ENCODE results near the gene SLC50A1.
A peak's percentile ranks its signal among the peaks of the same experiment; 100 is the strongest.

The SLC50A1 gene

DNA sequence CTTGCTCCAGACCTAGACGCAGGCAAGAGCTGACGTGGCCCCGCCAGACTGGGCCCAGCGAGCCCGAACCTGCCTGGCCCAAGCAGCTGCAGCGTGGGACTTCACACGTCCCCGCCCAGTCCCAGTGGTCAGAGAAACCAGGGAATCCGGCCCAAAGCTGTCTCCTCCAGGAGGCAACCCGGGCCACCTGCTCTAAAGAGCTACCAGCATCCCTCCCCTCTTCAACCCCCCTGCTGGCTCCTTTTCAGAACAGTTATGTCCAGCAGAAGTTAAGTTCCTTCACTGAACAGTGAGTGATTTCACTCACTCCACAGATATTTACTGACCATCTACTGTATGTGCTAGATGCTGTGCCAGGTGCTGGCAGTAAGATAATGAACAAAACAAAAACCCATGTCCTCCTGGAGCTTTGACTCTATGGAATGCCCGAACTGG lies 10.1 kb upstream of the SLC50A1 start:
- H3K4me1 Mint-ChIP-seq, result peaks cover 64% of the 10 kb centered on the region
- no peaks in the 10 kb centered on the region for H3K36me3 Mint-ChIP-seq (ENCODE audit: low read depth)
- no peaks in the 10 kb centered on the region for H3K9me3 Mint-ChIP-seq
- peak overlapping the region; percentile 68 for H3K4me3 Mint-ChIP-seq
- TF ChIP-seq, protein P1, sequence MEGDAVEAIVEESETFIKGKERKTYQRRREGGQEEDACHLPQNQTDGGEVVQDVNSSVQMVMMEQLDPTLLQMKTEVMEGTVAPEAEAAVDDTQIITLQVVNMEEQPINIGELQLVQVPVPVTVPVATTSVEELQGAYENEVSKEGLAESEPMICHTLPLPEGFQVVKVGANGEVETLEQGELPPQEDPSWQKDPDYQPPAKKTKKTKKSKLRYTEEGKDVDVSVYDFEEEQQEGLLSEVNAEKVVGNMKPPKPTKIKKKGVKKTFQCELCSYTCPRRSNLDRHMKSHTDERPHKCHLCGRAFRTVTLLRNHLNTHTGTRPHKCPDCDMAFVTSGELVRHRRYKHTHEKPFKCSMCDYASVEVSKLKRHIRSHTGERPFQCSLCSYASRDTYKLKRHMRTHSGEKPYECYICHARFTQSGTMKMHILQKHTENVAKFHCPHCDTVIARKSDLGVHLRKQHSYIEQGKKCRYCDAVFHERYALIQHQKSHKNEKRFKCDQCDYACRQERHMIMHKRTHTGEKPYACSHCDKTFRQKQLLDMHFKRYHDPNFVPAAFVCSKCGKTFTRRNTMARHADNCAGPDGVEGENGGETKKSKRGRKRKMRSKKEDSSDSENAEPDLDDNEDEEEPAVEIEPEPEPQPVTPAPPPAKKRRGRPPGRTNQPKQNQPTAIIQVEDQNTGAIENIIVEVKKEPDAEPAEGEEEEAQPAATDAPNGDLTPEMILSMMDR (IDR thresholded peaks at IDR 0.05), result no peak
- DNase-seq, result no peak
- peaks cover 39% of the 10 kb centered on the region for H3K27me3 Mint-ChIP-seq (ENCODE audit: low read depth, poor library complexity)
- H3K27ac Mint-ChIP-seq, result no peak overlapping the region

DNA sequence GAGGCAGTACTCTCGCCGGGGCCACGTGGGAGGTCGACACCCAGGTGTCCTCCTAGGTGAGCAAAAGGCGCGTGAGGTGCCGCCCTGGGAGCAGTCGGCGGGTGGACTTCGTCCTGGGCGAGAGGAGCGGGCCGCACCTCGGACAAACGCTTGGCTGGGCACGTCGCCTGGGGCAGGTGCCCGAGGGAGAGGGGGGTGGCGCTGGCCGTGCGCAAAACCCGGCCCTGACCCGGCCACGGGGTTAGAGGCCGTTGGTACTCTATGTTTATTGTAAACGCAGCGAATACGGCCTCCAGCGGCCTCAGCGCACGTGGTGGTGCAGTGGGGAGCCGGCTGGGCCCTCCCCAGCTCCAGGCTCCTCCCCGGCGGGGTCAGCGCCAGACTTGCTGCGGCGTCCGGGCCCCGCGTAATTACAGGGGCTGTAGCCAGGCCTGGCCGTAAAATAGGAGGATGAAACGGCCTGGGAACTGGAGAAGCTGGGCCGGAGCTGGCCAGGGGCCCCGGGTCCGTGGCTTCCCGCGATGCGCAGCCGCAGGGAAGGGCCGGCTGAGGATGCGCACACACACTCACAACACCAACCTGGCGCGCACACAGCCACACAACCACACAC lies 9.6 kb upstream of the SLC50A1 start:
- Mint-ChIP-seq H3K9me3 (no peaks in the 10 kb centered on the region), H3K27me3 (ENCODE audit: low read depth, poor library complexity) (peaks cover 37% of the 10 kb centered on the region), H3K4me3 (peak overlapping the region; percentile 85), H3K36me3 (ENCODE audit: low read depth) (peaks cover 4% of the 10 kb centered on the region), H3K4me1 (peaks cover 70% of the 10 kb centered on the region), H3K27ac (no peak overlapping the region)
- DNase-seq, result peak; percentile 64
- TF ChIP-seq, protein P1 (IDR thresholded peaks at IDR 0.05), result no peak

DNA sequence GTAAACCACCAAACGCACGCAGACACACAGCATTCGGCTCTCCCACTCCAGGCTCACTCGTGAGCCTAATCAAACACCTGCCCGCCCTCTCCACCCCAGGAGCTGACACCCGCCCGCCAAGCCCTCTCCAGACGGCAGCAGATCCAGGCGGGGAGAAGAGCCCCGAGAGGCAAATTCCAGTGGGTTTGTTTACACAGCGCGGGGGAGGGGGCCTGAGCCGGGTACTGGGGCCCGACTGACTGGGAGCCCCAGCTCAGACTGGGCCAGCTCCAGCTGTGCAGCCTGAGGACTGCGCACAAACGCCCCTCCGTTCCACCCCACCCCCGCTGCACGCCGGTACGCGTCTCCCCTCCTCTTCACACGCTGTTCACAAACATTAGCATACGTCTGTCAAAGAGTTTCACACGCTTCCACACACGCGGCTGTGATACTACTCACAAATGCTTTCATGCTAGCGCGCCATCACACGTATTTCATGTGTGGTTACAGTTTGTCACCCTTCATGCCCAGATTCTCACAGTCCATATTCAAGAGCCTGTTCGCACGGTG lies 9.0 kb upstream of the SLC50A1 start:
- peak; percentile 61 for DNase-seq
- Mint-ChIP-seq H3K27ac (peak overlapping the region; percentile 91), H3K27me3 (ENCODE audit: low read depth, poor library complexity) (peaks cover 35% of the 10 kb centered on the region)

DNA sequence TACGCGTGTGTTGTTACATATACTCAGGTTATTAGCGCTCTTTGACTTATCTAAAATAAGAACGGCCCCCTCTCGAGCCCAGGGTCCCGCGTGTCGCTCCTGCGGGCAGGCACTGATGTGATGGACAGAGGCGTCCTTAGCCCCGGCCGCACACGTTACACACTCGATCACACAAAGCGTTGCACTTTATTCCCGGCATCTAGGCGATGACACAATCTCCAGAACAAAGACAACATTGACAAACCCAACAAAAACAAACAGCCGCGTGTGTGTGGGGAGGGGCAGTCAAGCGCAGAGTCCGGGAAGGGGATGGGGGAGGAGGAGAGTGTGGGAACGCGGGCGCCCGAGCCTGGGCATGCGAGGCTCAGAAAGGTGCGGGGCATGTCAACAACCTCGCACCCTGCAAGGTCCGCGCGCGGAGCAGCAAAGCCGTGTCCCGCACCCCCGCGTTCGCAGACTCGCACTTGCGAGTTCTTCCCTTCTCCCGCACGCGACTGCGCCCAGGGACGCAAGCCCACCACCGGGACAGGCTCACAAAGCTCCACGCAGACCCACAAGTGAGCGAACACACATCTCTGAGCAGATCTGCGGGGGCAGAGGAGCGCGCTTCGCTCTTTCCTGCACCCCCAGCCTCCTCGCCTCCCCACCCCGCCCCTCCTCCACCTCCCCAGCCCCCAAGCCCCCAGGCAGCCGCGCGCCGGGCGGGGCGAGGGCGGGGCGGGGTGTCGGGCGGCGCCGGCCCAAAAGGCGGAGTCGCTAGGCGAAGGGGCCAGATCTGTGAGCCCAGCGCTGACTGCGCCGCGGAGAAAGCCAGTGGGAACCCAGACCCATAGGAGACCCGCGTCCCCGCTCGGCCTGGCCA lies 8.3 kb upstream of the SLC50A1 start, which contains the start of gene EFNA1:
TSS of gene EFNA1 (plus strand) at position 772 of the 862 bp plus-strand sequence. CDS start 102 bp downstream, outside the sequence.
- peak; percentile 76 for DNase-seq
- TF ChIP-seq, protein P1 (IDR thresholded peaks at IDR 0.05), result no peak
- Mint-ChIP-seq H3K36me3 (ENCODE audit: low read depth) (peaks cover 15% of the 10 kb centered on the region), H3K4me3 (peak within 1 kb of the TSS; percentile 93), H3K9me3 (no peaks in the 10 kb centered on the region), H3K27me3 (ENCODE audit: low read depth, poor library complexity) (peaks cover 33% of the 10 kb centered on the region), H3K4me1 (peaks cover 79% of the 10 kb centered on the region), H3K27ac (peak within 1 kb of the TSS; percentile 91)

More for the DNA sequence above, 9.0 kb upstream of the SLC50A1 start:
- H3K4me1 Mint-ChIP-seq, result peaks cover 75% of the 10 kb centered on the region
- TF ChIP-seq, protein P1 (IDR thresholded peaks at IDR 0.05), result no peak
- peak overlapping the region; percentile 85 for H3K4me3 Mint-ChIP-seq
- no peaks in the 10 kb centered on the region for H3K9me3 Mint-ChIP-seq
- H3K36me3 Mint-ChIP-seq (ENCODE audit: low read depth), result peaks cover 10% of the 10 kb centered on the region

DNA sequence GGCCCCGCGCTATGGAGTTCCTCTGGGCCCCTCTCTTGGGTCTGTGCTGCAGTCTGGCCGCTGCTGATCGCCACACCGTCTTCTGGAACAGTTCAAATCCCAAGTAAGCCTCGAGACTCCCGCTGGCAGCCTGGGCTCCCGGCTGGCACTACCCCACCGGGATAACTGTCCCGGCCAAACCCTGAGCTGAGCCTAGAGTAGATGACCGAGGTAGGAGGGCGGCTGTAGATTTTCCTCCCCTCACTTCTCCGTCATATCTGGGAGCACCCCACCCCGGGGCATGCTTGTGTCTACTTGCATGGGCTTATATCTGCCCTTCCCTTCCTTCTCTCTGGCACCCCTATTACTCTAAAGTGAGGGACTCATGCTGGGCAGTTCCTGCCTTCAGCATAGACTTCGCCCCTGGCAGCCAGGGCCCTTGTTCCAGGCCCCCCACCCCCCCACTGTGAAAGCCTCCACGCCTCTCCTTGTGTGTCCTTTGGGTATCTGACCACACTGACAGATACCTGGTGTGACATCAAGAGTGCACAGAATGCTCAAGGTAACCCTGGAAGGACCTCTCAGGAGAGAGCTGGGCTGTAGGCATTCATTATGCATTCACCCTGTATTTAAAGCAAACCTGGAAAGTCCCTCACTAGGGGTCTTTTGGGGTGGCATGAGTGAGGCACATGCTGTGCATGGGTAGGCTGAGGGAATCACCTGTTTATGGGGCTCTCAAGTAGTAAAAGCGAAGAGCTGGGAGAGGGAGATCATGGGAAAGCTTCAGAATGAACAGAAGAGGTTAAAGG lies 7.5 kb upstream of the SLC50A1 start:
- Mint-ChIP-seq H3K9me3 (no peaks in the 10 kb centered on the region), H3K27ac (peak overlapping the region; percentile 17), H3K36me3 (ENCODE audit: low read depth) (peaks cover 17% of the 10 kb centered on the region), H3K4me3 (peak overlapping the region; percentile 93), H3K4me1 (peaks cover 79% of the 10 kb centered on the region), H3K27me3 (ENCODE audit: low read depth, poor library complexity) (peaks cover 28% of the 10 kb centered on the region)
- no peak for DNase-seq
- TF ChIP-seq, protein P1 (IDR thresholded peaks at IDR 0.05), result no peak
